ENCODE measurements around the gene PTMS. TPM values are rescaled to one million over a fixed set of nuclear protein-coding genes. Genes with fewer than 3 reads are reported as not detected.

Gene PTMS
- total and polyA plus RNA-seq, 4 donors = 65.6 to 801 (median 249) TPM

DNA sequence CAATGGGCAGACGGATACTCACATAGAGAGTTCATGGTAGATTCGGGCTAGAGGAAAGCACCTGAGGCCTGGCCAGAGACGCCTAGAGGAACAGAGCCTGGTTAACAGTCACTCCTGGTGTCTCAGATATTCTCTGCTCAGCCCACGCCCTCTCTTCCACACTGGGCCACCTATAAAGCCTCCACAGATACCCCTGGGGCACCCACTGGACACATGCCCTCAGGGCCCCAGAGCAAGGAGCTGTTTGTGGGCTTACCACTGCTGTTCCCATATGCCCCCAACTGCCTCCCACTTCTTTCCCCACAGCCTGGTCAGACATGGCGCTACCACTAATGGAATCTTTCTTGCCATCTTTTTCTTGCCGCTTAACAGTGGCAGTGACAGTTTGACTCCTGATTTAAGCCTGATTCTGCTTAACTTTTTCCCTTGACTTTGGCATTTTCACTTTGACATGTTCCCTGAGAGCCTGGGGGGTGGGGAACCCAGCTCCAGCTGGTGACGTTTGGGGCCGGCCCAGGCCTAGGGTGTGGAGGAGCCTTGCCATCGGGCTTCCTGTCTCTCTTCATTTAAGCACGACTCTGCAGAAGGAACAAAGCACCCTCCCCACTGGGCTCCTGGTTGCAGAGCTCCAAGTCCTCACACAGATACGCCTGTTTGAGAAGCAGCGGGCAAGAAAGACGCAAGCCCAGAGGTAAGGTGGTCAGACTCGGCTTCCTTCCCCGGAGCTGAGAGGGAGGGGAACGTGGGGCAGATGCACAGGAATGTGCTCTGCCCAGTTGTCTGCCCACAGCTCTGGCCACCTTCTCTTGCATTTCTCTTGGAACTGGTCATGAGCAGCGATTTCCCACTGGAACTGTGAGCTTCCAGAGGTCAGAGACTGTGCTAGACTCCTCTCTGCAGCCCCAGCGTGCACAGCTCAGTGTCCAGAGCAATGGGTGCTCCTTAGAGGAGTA, 23.1 kb downstream of the PTMS start, which contains the start of gene CD4:
TSS of gene CD4 (plus strand) at position 557 of the 953 bp plus-strand sequence. CDS start 10,611 bp downstream, outside the sequence.
- Histone ChIP-seq H3K36me3 (ENCODE audit: control insufficient read depth in 4 of 4, insufficient read depth in 4 of 4, low read length in 4 of 4) (no peaks in the 10 kb centered on the region), H3K9ac (ENCODE audit: insufficient read depth in 1 of 2, low read length in 2 of 2) (peak within 1 kb of the TSS; percentile 31 to 83), H3K4me3 (peak within 1 kb of the TSS; percentile 21), H3K9me3 (ENCODE audit: control insufficient read depth in 4 of 4, insufficient read depth in 3 of 4, low read length in 3 of 4) (no peaks in the 10 kb centered on the region), H3K4me1 (ENCODE audit: control insufficient read depth in 5 of 5, insufficient read depth in 5 of 5, low read length in 5 of 5) (peaks cover 0 to 43% (median 16%) of the 10 kb centered on the region in 5 donors), H3K27me3 (ENCODE audit: control insufficient read depth in 3 of 3, insufficient read depth in 3 of 3, low read length in 2 of 3) (no peaks in the 10 kb centered on the region), H3K27ac (ENCODE audit: low read depth in 1 of 2, low read length in 1 of 2) (peak within 1 kb of the TSS in 1 of 2 donors; percentile 87)
- WGBS, 2 donors = 35 to 44% methylated on average over 18 of the region's 18 CpGs
- peak; percentile 66 for ATAC-seq (ENCODE audit: insufficient read depth, low FRiP score)
- TF ChIP-seq, protein P1, sequence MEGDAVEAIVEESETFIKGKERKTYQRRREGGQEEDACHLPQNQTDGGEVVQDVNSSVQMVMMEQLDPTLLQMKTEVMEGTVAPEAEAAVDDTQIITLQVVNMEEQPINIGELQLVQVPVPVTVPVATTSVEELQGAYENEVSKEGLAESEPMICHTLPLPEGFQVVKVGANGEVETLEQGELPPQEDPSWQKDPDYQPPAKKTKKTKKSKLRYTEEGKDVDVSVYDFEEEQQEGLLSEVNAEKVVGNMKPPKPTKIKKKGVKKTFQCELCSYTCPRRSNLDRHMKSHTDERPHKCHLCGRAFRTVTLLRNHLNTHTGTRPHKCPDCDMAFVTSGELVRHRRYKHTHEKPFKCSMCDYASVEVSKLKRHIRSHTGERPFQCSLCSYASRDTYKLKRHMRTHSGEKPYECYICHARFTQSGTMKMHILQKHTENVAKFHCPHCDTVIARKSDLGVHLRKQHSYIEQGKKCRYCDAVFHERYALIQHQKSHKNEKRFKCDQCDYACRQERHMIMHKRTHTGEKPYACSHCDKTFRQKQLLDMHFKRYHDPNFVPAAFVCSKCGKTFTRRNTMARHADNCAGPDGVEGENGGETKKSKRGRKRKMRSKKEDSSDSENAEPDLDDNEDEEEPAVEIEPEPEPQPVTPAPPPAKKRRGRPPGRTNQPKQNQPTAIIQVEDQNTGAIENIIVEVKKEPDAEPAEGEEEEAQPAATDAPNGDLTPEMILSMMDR (IDR thresholded peaks at IDR 0.05; ENCODE audit: control extremely low read depth, extremely low read depth) = no peak
- DNase-seq = peak; percentile 87 to 91 (median 90)

DNA sequence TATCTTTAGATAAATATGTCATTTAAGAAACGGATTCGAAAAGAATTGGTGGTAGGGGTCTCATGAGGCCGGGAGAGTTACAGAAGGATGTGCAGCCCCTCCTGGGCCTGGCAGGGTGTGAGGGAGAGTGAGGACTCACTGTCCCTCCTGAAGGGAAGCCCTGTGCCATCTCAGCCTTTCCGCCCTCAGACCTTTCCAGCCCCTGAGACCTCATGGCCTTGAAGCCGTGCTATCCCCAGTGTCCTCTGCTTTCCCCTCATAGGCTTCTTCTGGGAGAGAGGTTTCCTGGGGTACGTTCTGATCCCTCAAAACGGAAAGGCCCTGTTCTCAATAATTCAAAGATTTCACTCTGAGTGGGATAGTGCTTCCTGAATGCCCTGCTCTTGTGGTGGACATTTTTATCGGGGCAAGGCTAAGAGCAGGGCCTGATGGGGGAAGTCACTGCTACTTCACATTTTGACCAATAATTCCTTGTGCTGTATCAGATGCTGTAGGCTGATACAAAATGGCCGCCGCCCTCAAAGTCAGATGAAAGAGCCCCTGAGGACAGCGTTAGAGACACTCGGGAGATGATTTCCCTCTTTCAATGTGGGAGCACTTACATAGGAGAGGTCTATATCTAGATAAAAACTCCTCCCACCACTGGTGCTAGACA, 24.5 kb downstream of the PTMS start:
- 80 to 82% methylated on average over 12 of the region's 12 CpGs for WGBS, 2 donors
- TF ChIP-seq, protein P1 (IDR thresholded peaks at IDR 0.05; ENCODE audit: control extremely low read depth, extremely low read depth) = no peak
- H3K9me3 ChIP-seq (ENCODE audit: control insufficient read depth in 4 of 4, insufficient read depth in 3 of 4, low read length in 3 of 4) = no peaks in the 10 kb centered on the region
- H3K36me3 ChIP-seq (ENCODE audit: control insufficient read depth in 4 of 4, insufficient read depth in 4 of 4, low read length in 4 of 4) = peaks cover 0 to 8% (median 3%) of the 10 kb centered on the region in 4 donors
- H3K9ac ChIP-seq (ENCODE audit: insufficient read depth in 1 of 2, low read length in 2 of 2) = peak overlapping the region in 1 of 2 donors; percentile 83
- H3K4me3 ChIP-seq = no peak overlapping the region
- peaks cover 0 to 40% (median 16%) of the 10 kb centered on the region in 5 donors for H3K4me1 ChIP-seq (ENCODE audit: control insufficient read depth in 5 of 5, insufficient read depth in 5 of 5, low read length in 5 of 5)
- no peaks in the 10 kb centered on the region for H3K27me3 ChIP-seq (ENCODE audit: control insufficient read depth in 3 of 3, insufficient read depth in 3 of 3, low read length in 2 of 3)
- ATAC-seq (ENCODE audit: insufficient read depth, low FRiP score) (no peak), DNase-seq (peak in 1 of 3 donors; percentile 13)
- peak overlapping the region in 1 of 2 donors; percentile 75 for H3K27ac ChIP-seq (ENCODE audit: low read depth in 1 of 2, low read length in 1 of 2)

DNA sequence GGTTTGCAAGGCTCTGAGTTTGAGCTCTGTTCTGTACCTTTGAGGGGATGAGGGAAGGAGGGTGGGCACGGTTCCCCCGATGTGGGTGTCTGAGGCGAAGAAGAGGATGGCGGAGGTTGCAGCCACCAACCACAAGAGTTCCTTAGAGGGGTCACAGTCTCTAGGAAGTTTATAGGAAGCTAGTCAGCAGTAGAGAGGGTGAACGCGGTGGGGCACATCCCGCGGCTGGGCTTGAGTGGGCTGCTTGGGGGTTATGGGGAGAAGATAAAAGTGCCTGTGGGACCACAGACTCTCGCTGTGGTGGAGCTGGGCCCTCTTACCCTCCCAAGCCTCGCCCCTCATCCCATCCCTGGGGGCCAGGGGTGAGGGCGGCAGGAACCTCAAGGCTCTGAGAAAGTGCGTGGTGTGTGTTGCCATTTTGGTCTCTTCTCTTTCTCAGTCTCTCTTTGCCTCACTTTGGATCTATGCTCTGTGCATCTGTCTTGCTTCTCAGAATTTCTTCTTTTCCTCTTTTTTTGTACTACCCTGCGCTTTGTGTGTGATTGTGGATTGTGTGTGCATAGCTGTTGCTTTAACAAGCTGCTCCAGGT, 25.9 kb downstream of the PTMS start:
- WGBS, 2 donors = 29 to 61% methylated on average over 13 of the region's 13 CpGs
- Histone ChIP-seq H3K4me3 (peak overlapping the region; percentile 18), H3K9me3 (ENCODE audit: control insufficient read depth in 4 of 4, insufficient read depth in 3 of 4, low read length in 3 of 4) (no peaks in the 10 kb centered on the region), H3K4me1 (ENCODE audit: control insufficient read depth in 5 of 5, insufficient read depth in 5 of 5, low read length in 5 of 5) (peaks cover 0 to 36% (median 16%) of the 10 kb centered on the region in 5 donors), H3K9ac (ENCODE audit: insufficient read depth in 1 of 2, low read length in 2 of 2) (peak overlapping the region; percentile 49 to 61), H3K27me3 (ENCODE audit: control insufficient read depth in 3 of 3, insufficient read depth in 3 of 3, low read length in 2 of 3) (no peaks in the 10 kb centered on the region), H3K27ac (ENCODE audit: low read depth in 1 of 2, low read length in 1 of 2) (peak overlapping the region in 1 of 2 donors; percentile 80), H3K36me3 (ENCODE audit: control insufficient read depth in 4 of 4, insufficient read depth in 4 of 4, low read length in 4 of 4) (peaks cover 0 to 18% (median 6%) of the 10 kb centered on the region in 4 donors)
- DNase-seq = no peak
- TF ChIP-seq, protein P1 (IDR thresholded peaks at IDR 0.05; ENCODE audit: control extremely low read depth, extremely low read depth) = no peak
- no peak for ATAC-seq (ENCODE audit: insufficient read depth, low FRiP score)

All from lung (tissue), 12 donors.